GM19238 (cell line): ENCODE results near the gene TMEM82.
A peak's percentile ranks its signal among the peaks of the same experiment; 100 is the strongest.
"Not testable (repeated sequence)": the region's sequence is repeated elsewhere in the genome, so short reads cannot be mapped to it uniquely, and the experiment has no call there.

Source experiments
- DNase-seq: peaks from one replicate; pipeline ENCODE4 v3.0.0; 2011; ENCODE audit warnings: low spot score; ENCODE audit not compliant: insufficient read length

Gene TMEM82

DNA sequence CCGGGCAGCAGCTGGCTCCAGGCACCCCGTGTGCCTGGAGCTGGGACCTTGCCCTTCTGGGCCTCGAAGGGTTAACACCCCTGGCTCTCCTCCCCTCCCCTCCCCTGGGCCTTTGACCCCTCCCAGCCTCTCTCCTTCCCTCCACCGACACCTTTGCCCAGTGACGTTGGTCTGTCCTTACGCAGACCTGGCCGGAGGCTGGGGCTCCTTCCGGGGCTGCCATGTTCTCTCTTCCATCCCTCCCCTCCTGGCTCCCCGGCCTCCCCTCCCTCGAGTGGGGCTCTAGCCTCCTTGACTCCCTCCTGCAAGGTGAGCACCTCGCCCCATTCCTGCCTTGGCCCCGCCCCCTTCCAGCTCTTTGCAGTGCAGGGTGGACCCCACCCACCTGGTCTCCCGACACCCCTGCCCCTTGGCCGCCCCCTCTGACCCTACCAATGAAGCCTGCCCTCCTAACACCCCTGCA is at the start of gene TMEM82:
TSS of gene TMEM82 (plus strand) at position 161 of the 463 bp plus-strand sequence. CDS start at position 222, 61 bp downstream.
- DNase-seq = no peak

DNA sequence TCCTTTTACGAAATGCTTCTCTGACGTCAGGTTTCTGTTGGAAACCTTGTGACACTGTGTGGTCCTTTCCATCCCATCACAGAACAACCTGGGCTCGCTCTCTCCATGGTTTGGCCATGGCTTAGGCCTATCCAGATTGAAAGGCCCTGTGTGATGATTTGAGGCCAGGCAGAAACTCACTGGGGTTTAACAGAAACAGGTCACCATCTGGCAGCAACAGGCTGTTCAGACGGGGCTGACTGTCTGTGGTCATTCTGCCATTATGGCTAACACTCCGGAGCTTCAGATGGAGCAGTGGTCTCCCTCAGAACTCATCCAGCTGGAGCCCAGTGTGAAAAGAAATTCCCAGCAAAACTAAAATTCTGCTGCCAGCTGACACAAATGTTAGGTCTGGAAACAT is 48.9 kb upstream of the TMEM82 start:
- DNase-seq = no peak

GRCh38 chr1:15696956-15697521 is 45.3 kb upstream of the TMEM82 start:
- DNase-seq = peak; percentile 86

DNA sequence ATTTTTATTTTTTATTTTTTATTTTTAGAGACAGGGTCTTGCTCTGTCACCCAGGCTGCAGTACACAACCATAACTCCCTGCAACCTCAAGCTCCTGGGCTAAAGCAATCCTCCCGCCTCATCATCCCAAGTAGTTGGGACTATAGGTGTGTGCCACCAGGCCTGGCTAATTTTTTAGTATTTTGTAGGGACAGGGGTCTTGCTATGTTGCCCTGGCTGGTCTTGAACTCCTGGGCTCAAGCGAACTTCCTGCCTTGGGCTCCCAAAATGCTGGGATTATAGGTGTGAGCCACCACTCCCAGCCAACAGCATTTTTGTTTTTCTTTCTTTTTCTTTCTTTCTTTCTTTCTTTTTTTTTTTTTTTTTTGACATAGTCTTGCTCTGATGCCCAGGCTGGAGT is 44.1 kb upstream of the TMEM82 start:
- DNase-seq = no peak

GRCh38 chr1:15699321-15699720 is 43.0 kb upstream of the TMEM82 start:
- not testable (repeated sequence) for DNase-seq

DNA sequence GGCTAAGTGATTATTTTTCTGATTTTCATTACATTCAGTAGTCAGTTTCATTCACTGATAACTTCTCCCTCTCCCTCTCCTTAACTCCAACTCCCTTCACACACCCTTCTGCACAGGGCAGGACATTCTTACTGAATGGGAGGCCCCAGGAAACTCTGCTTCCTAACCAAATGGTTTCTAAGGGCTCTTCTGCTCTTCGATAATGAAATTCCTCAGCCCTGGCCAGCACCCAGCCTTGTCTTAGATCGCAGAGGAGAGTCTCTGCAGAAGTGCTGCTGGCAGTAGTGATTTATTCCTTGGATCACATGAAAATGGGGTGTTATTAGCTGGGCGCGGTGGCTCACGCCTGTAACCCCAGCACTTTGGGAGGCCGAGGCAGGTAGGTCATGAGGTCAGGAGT is 41.8 kb upstream of the TMEM82 start:
- DNase-seq = no peak

DNA sequence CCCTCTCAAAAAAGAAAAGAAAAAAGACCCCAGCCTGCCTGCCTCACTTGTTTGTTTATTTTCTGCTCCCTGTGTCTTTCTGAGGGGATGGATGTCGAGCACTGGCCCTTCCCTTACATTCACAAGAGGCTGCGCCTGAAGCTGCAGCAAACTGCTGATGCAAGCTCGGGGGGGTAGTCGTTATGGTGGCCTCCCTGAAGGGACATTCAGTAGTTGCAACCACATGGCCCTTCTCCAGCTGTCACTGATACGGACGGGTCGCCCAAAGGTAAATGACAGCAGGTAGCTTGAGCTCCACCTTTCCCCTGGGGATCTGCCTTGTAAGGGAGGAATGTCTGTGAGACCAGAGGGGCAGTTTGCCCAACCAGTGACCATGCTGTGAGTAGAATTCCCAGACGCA is 40.5 kb upstream of the TMEM82 start:
- no peak for DNase-seq

- DNase-seq = no peak
These were observed 39.4 kb upstream of the TMEM82 start for GRCh38 chr1:15702722-15703550.

DNA sequence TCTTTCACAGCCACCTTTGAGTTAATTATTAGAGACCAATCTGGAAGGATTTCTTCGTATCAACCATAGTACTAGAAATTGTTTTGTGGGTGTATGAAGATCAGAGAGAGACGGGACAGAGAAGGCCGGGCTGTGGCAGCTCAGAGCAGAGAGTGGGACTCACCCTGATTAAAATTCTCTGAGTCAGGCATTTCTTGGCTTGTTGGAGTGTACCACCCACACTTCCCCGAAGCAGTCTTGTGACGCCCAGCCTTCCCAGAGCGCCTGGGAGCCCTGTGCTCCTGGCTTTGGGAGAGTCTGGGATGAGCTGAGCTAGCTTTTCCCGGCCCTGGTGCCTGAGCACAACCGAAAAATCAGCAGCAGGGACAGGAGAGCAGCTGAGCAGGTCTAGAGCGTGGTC is 38.7 kb upstream of the TMEM82 start:
- no peak for DNase-seq

- no peak for DNase-seq
These were observed 37.6 kb upstream of the TMEM82 start for GRCh38 chr1:15704526-15705183.

GRCh38 chr1:15705184-15705566 is 37.1 kb upstream of the TMEM82 start:
- DNase-seq = no peak

GRCh38 chr1:15706751-15707150 is 35.5 kb upstream of the TMEM82 start:
- DNase-seq = no peak

DNA sequence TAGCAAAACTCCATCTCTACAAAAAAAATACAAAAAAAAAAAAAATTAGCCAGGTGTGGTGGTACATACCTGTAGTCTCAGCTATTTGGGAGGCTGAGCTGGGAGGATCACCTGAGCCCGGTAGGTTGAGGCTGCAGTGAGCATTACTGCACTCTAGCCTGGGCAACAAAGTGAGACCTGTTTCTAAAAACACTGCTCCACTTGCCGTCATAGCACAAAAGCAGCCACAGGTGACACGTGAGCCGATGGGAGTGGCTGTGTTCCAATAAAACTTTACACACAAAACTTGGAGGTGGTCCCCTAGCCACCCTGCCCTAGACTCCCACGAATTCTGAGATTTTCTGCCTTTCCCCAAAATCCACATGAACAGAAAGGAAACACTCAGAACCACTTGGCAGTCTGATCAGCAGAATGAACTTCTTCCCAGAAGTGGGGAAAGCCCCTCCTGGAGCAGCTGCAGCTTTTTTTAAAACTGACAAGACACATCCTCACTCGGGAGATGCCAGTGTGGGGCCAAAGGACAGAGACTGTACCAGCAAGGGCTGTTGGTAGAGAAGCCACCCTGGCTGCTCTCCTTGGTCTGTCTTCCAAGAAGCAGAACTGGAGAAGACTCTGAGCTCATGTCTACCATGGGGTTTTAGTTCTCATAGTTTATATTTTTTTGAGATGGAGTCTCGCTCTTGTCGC is 34.9 kb upstream of the TMEM82 start:
- DNase-seq = no peak

DNA sequence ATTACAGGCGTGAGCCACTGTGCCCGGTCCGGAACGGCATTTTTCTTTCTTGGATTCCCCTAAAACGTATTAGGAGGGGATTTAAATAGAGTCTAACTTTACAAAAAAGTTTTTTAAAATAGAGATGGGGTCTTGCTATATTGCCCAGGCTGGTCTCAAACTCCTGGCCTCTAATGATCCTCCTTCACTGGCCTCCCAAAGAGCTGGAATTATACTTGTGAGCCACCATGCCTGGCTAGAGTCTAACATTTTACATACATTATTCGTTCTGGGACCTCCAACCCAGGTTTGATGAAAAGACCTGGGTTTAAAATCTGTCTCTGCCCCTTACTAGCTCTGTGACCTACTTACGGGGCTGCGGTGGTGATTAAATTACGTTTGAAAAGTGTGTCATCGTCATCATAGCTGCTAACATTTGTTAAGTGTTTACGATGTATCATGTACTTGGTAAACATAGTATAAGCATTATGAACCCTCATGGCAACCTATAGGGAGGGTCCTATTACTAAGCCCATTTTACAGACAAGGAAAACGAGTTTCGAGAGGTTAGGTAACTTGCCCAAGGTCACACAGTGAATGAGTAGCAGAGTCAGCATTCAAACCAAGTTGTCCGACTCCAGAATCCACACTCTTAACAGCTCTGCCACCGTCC is 33.7 kb upstream of the TMEM82 start:
- no peak for DNase-seq

DNA sequence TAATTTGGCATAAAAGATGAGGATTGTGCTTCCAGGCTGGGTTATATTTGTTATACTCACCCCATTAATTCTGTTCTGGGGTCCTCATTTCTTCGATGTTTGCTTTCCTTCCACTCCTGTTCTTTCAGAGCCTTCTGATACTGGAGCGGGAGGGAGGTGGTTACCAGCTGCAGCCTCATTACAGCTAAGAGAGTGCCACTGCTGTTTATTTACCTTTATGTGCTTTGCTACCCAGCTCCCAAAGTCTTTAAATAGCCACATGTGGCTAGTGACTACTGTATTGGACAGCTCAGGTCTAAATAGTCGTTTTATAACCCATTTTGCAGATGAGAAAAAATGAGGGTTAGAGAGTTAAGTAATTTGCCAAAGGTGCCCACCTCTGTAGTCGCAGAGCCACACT is 33.1 kb upstream of the TMEM82 start:
- no peak for DNase-seq

DNA sequence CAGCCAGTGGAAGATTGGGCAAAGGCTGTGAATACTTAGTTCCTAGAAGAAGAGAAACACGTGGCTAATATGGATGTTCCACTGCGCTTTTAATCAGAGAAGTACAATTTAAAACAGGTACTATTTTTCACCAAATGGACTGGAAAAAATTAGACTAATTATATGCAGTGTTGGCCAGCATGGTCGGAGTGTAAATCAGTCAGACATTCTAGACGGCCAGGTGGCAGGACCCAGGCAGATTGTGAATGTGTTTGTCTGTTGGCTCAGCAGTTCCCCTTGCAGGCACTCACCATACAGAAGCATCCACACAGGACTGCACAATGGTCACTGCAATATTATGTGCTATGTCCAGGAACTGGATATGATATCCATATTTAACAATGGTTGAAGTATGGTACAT is 30.1 kb upstream of the TMEM82 start:
- no peak for DNase-seq

DNA sequence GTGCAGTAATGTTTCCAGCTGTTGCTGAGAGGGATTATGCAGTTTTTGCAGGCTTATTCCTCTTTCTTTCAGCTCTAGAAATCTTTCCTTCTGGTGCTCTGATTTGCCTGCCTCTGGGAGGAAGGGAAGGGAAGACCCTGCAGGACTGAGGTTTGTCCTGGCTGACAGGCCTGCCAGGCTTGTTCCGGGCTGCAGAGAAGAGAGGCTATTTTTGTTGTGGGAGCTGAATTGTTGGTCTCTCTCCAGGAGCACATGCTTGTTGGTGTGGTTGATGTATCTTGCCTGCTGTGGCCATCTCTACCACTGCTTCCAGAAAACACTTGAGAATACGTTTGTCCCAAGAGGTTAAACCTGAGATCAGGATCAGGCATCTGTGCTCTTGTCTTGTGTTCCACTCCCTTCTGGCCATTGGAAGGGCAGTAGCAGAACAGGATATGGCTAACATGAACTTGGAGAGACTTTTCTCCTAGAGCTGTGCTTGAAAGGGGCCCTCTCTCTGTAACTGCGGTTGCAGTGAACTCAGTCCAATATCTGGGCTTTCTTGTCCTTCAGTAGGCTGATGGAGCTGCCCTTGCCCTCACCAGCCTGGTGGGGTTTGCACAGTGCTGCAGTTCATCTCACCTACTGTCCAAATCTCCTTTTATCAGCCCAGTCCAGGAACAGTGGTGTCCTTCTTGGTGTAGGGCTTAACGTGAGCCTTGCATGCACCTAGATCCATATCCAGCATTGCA is 27.7 kb upstream of the TMEM82 start:
- no peak for DNase-seq

- no peak for DNase-seq
These were observed 24.7 kb upstream of the TMEM82 start for GRCh38 chr1:15717418-15718125.

DNA sequence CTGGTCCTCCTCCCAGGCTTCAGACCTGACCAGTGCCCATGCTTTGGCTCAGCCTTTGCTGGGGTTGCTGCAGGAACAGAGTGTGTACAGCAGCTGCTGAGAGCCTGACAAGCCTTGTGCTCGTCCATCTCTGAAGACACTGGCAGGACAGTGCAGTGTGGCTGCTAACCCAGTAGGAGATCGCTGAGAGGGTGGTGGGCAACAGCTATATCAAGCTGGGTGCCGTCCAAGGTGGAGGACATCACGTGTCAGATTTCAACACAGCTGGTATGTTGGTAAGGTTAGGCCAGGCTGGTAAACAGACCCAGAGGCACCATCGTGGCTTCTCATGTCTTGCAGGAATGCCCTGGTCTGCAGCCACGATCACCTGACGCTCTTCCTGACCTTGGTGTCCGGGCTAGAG is 24.1 kb upstream of the TMEM82 start:
- DNase-seq = no peak
